ENCODE measurements around the gene POLN.
A peak's percentile ranks its signal among the peaks of the same experiment; 100 is the strongest.

Gene POLN

DNA sequence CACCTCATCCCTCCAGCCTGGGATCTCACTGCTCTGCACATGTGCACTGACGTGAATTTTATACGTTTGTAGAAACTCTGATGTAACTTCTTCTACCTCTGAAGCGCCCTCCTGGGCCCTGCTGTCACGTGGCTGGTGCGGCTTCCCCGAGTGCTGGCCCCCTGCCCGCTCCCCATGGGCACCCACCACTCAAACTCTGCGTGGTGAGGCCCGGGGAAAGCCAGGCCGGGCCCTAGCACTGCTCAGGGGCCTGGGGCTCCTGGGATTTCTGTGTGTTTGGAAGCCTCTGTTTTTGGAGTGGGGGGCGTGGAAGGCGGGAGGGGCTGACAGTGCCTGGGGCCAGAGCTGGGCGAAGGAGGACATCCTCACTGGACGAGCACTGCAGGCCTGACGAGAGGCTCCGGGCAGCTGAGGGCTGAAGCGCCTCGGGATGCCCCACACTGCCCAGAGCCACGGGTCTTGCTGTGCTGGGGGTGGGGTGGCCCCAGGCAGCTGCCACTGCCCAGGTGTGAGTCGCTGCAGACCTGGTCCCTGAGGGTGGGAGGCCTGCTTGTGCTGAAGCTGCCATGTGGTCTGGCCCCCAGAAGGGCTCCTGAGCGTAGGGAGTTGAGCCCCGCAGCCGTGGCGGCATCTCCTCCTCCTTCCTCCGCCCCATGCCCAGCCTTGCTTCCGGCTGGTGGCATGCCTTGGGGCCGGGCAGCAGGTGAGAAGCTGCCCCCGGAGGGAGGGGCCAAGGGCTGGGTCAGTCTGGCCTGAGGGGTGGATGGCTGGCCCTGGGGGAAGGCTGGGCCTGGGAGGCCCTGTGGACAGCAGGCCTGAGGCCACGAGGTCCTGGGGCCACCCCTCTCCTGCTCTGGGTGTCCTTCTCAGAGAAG, 175.1 kb downstream of the POLN start:
- DNase-seq: no peak

DNA sequence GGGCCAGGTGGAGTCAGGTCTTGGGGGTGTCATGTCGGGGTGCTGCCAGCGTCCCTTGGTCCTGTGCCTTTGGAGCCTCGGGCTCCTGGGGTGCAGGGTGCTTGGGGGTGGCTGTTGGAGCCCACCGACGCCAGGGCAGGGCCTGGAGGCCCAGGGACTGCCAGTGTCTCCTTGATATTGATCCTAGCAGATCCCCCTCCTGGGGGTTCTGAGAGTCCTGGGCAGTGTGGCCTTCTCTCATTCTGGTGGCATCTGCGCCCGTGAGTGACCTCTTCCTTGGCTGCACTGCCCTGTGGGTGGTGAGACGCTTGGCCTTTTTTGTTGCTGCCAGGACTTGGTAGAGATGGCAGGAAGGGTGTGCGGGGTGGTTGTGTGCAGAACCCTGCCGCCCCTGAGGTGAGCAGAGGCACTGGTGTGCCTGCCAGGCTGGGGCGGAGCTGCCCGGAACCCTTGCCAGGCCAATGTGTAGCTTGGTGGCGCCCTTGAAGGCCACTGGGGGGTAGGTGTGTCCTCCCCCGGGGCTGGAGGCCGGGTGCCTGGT, 175.8 kb downstream of the POLN start:
- DNase-seq: no peak

DNA sequence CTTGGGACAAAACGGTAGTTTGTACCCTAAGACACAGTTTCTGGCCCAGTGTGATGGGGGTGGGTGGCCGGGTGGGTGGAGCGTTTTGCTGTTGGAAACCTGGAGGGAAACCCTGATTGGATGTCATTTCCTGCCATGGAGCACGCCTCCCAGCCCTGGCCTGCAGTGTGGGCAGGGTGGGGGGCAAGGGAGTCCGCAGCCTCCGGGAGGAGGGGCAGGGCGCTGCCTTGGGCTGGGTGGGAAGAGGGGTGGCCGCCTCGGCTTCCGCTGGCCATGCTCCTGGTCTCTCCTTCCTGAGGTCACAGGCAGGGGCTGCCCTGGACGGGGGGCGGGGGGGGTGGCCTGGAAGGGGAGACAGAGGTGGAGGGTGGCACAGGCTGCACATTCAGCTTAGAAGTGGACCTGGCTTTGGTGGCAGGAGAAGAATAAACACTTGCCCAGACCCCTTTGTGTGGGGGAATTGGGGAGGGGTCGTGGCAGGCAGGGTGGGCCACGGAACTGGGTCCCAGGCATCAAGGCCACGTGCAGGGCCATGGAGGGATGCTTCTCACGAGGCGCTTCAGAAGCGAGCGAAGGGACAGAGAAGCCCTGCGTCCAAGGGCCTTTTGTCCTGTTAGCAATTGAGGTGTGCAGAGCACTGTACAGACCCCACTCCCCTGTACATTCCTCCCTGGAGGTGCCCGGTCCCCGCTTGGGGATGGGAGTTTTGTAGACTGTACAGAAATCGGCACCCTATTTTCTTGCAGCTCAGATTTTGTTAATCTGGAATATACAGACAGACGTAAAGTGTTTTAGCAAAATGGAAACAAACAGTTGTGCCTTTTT, 176.6 kb downstream of the POLN start:
- DNase-seq: no peak

DNA sequence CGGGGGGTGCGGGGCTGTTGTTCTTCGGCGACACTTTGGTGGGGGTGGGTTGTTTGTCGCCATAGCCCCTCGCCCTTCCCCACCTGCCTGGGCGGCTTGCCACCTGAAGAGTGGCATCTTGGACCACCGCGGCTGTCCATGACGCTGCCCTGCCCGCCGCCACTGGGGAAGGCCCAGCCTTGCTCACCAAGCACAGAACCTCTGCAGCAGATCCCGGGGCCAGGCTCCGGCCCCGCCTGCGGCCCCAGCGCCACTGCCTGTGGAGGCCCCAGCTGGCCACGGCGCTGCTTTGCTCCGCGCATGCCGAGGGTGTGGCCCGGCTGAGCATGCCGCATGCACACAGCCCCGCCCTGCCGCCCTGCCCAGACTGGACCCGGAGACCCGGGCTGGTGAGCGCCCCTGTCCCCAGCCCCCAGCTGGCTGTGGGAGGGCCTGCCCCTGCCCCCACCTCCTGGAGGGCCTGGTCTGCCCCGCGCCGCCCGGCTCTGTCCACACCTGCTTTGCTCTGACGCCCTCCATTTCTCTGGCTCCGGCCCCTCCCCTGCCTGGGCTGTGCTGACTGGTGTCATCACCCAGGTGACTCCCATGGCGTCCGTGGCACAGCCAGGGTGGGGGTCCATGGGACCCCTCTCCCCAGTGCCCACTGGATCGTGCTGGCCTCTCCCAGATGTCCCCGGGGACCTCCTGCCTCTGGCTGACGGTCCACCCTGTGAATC, 177.5 kb downstream of the POLN start:
- no peak for DNase-seq

DNA sequence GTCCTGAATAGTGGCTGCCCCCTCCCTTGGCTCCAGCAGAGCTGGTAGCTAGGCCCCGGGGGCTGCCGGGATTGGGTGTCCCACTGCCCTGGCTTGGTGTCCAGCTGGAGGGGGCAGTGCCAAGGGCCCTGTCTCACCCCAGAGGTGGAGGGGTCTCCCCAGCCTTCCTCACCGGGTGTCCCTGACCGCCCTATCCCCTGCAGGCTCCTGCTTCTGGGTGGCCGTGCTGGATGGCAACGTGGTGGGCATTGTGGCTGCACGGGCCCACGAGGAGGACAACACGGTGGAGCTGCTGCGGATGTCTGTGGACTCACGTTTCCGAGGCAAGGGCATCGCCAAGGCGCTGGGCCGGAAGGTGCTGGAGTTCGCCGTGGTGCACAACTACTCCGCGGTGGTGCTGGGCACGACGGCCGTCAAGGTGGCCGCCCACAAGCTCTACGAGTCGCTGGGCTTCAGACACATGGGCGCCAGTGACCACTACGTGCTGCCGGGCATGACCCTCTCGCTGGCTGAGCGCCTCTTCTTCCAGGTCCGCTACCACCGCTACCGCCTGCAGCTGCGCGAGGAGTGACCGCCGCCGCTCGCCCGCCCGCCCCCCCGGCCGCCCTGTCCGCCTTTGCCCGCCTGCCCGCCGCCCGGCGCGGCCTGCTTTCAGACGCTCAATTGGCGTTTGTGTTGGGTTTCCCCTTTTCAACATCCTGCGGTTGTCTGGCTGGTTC, 178.2 kb downstream of the POLN start:
- no peak for DNase-seq

DNA sequence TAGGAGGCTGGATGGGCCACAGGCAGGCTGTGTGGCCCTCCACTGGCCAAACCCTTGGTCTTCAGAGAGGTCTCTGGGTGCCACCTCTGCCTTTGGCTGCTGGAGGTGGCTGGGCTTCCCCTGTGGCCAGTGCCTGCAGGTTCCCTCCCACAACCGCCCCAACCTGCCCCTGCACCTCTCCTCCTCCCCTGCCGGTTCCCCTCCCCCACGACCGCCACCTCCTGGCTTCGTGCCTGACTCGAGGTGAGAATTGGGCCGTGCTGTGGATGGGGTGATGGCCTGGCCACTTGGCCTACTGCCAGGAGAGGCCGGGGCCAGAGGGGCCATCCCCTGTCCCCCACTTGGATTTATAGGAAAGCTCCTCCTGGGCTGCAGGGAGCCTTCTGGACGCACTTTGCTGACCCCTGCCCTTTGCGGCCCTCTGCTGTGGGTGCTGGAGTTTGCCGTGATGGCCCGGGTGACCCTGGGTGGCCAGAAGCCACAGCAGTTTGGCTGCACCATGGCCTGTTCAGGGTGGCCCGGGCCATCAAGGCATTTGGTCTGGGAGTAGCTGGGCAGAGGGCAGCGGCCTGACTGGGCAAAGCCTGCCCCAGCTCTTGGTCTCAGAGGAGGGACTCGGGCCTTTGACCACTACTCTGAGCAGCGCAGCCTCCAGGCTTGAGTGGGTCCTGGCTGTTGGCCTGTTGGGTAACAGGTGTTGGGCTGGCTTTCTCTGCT, 179.0 kb downstream of the POLN start:
- DNase-seq: no peak

DNA sequence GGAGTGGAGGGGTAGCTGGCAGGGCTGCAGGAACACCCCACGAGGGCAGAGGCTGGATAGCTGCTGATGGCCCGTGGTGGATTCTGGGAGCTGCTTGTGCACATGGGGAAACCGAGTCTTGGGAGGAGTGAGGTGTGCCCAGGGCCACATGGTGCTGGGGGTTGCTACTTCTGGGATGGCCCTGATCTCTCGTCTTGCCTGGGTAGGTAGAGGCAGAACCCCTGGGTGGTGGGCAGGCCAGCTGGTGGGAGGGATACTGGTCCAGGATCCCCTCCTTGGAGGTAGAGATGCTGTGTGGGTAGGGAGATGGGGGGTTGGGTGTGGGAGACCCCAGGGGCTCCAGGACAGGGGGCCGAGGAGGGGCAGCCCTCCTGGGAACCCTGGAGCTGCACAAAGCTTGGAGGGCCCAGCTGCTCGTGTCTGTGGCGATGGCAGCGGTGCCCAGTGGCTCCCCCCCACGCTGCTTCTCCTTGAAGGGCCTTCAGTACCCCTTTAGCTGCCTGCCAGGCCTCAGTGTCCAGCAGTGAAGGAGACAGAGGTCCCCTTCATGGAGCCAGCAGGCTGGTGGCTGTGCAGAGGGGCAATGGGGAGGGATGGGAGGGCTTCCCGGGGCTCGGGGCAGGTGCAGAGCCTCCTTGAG, 179.6 kb downstream of the POLN start:
- no peak for DNase-seq

DNA sequence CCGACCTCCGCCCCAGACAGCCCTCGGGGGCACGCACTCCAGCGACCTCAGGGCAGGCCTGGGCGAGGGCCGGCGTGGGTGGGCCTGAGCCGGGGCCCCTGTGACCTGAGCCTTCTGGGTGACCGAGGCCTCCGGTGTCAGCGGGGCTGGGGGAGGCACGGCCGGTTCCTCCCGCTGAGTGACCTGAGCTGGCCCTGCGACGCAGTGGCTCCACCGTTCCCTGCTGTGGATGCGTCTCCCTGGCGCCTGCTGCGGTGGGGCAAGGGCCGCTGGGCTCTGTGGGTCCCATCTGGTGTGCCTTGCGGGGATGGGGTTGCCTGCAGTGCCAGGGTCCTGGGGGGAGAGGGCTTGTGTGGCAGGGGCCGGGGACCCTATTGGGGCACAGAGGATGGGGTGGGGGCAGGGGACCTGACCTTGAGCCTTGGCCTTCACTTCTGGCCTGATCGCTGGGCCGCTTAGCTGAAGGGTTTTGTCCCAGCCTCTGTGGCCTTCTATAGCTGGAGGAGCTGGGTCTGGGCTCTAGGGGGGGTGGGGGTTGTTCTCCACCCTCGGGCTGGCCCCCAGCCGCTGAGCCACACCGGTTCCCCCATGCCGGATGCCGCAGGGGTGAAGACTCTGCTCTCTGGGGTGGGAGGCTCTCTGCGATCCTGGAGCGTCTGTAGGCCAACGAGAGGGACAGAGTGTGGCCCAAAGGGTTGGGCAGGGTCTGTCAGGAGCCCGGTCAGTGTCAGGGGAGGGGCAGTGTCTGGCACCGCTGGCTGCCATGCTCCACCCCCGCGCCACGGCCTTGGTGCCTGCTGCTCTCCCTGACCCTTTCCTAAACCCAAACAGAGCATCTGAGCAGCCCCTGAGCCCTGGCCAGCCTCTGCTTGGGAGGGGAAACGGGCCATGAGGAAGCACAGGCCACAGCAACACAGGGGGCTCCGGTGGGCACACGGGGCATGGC, 180.5 kb downstream of the POLN start:
- DNase-seq: no peak

DNA sequence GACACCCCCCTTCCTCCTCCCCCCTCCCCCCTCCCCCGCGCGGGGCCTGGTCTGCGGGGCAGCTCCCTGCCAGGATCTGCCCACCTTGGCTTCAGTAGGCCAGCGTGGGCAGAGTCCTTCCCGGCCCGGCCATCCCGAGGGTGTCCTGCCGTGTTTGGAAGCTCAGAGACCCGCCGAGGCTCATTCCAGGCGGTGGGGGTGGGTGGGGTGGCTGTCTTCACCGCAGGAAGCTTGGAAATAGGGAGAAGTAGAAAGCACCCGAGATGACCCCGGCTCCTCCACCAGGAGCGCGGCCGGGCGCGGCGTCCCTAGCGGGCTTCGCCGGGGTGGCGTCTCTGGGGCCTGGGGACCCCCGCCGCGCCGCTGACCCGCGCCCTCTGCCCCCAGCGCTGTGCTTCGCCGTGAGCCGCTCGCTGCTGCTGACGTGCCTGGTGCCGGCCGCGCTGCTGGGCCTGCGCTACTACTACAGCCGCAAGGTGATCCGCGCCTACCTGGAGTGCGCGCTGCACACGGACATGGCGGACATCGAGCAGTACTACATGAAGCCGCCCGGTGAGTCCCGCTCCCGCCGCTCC, 181.2 kb downstream of the POLN start:
- DNase-seq: peak; percentile 51

DNA sequence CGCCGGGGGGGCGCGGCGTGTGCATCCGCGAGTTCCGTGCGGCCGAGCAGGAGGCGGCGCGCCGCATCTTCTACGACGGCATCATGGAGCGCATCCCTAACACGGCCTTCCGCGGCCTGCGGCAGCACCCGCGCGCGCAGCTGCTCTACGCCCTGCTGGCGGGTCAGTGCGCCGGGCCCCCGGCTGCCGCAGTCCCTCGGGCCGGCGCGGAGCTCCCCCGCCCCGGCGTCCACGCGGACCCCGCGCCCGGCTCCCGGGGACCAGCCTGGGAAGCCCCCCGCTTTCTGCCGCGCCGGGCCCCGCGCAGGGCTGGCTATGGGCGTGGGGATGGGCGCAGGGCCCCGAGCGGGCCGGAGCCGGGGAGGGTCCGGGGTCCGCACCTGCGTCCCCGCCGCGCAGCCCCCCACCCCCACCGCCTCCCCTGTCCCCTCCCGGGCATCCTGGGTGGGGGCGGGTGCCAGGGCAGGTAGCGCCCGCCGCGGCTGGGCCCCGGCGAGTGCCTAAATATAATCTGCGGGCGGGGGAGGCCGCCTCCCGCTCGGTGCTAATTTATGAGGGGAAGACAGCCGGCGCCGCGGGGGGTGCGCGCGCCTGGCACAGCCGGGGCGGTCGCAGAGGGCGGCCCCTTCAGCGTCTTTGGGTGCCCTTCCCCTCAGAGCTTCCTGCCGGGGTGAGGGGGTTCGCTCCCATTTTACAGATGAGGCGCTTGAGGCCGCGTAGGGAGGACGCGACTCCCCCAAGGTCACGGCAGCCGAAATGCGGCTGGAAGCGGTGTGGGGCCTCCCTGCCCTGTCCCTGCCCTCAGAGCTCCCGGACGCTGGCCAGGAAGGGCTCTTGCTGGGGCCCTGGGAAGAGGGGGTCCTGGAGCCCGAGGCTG, 182.0 kb downstream of the POLN start:
- DNase-seq: peak; percentile 41

DNA sequence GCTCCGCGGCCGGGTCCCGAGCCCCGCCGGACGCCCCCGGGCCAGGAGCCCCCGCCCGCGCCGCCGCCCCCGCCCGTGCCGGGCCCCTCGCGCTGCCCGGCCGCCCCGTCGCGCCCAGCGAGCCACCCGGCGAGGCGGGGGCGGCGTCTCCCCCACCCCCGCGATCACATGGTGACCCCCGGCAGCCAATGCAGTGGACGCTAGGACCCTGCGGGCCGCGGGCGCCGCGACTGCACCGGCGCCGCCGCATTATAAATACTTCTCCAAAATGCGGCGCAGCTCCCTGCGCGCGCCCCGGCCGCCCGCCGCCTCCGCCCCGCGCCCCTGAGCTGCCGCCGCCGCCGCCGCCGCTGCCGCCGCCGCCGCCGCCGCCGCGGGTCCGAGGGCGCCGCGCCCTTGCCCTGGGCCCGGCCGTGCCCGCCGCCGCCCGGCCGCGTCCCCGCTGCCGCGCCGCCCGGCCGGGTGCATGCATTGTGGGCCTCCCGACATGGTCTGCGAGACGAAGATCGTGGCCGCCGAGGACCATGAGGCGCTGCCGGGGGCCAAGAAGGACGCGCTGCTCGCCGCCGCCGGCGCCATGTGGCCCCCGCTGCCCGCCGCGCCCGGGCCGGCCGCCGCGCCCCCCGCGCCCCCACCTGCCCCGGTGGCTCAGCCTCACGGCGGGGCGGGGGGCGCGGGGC, 182.7 kb downstream of the POLN start, which contains the start of gene NAT8L:
NAT8L (plus strand) TSS at position 282 of the 680 bp plus-strand sequence; CDS start at position 467, 185 bp downstream.
- DNase-seq: peak; percentile 79

DNA sequence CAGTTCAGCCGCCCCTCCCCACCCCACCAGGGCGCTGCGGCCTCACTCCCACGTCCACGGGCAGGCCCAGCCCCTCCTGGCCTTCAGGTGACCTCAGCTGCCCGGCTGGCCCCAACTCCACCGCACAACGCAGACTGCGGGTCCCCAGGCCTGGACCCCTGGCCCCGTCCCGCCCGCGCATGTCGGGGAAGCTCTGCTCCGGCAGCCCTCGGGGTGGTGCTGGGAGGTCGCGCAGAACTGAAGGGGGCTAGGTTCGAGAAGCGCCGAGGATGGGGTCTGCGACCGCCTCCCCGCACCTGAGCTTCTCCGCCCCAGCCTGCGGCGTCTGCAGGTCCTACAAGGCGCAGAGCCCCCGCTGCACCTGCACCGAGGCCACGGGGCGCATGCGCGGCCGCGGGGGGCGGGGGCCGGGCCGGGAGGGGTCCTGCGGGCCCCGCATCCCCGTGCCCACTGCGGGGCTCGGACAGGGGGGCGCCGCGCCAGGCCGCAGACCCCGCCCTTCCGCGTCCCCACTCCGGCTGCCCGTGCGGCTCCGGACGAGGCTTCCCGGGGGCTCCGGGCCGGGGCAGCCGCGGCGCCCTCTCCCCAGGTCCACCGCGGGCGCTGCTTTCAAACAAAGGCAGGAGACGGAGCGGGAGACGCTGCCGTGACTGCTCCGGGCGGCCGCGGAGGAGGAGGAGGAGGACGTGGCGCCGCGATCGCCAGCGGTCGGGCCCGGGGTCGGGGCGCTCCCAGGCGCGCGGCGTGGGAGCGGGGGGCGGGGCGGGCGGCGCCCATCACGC, 183.5 kb downstream of the POLN start:
- peak; percentile 68 for DNase-seq

DNA sequence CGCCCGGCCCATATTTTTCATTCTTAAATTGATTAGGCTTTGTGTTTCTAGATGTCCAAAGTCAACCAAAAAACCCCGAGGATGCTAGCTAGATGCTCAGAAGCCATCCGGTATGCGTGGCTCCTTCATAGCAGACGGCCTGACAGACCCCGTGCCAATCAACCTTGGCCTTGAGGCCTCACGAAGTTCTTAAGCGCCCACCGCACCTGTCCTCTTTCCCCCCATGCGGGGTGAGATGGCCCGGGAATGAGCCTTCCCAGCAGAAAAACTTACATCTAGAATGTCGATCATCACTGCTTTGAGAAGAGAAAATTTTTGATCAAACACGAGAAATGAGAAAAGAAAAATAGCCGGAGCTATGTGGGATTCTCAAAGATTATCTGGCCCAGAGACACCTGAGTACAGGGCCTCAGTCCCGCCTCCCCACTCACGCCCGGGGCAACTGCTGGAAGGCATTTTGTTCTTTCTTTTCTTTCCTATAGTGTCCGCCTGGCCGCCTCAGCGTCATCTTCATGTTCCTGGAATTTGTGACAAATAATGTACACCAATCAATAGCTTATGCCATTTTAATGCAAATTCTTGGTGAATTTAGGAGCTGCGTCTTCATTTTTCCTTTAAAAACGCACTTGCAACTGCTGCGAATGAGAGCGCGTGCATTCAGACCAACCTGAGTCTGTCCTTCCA, 184.4 kb downstream of the POLN start:
- peak; percentile 28 for DNase-seq

DNA sequence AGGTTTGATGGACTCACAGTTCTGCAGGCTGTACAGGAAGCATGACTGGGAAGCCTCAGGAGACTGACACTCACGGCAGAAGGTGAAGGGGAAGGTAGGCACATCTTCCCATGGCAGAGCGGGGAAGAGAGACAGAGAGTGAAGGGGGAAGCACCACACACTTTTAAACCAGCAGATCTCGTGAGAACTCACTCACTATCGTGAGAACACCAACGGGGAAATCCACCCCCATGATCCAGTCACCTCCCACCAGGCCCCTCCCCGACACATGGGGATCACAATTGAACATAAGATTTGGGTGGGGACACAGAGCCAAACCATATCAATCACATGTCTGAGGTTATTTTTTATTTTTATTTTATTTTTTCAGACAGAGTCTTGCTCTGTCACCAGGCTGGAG, 187.7 kb downstream of the POLN start:
- DNase-seq: no peak

DNA sequence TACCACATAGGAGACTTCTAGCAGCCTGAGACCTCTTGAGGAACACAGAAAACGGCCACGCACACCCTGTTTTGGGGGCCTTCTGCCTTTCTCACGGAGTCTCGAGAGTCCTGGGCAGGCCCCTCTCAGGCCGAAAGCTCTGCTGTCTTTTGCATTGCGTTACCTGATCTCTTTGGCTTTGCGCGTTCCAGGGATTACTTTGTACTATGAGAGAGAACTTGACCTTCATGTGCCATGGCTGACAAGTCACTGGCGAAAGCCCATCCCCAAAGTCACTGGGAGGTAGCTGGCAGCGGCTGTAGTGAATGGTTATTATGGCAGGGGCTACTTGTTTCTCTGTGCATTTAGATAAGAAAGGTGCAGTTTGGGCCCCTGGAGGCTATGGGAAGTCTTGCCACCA, 190.8 kb downstream of the POLN start:
- DNase-seq: no peak

DNA sequence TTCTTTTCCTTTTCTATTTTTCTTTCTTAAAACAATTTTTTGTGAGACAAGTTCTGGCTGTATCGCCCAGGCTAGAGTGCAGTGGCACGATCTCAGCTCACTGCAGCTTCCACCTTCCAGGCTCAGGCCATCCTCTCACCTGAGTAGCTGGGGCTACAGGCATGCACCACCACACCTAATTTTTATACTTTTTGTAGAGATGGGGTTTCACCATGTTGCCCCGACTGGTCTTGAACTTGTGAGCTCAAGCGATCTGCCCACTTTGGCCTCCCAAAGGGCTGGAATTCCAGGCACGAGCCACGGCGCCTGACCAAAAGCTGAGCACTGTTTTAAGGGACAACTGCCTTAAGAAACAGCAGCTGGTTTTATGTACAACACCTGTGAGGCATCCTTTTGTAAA, 192.1 kb downstream of the POLN start:
- DNase-seq: no peak
